ENCODE measurements around the gene NRCAM.

DNA sequence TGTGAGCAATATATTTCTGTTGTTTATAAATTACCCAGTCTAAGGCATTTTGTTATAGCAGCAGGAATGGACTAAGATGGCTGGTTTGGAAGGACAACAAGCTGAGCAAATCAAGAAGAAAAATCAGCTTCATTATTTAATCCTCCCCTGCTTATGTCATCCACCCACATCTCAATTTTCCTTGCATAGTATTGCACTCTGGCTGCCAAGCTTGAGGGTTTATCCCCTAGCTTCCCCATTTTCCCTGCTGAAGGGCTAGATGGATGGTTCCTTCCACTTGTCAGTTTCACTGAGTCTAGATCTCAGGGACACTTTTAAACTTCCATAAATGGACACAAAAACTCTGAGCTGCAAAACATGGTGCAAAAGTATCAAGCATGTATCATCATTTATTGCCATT is 250.9 kb downstream of the NRCAM start:
- TF ChIP-seq, protein P1, sequence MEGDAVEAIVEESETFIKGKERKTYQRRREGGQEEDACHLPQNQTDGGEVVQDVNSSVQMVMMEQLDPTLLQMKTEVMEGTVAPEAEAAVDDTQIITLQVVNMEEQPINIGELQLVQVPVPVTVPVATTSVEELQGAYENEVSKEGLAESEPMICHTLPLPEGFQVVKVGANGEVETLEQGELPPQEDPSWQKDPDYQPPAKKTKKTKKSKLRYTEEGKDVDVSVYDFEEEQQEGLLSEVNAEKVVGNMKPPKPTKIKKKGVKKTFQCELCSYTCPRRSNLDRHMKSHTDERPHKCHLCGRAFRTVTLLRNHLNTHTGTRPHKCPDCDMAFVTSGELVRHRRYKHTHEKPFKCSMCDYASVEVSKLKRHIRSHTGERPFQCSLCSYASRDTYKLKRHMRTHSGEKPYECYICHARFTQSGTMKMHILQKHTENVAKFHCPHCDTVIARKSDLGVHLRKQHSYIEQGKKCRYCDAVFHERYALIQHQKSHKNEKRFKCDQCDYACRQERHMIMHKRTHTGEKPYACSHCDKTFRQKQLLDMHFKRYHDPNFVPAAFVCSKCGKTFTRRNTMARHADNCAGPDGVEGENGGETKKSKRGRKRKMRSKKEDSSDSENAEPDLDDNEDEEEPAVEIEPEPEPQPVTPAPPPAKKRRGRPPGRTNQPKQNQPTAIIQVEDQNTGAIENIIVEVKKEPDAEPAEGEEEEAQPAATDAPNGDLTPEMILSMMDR (IDR thresholded peaks at IDR 0.05), result no peak
- no peak for TF ChIP-seq POLR2A (IDR thresholded peaks at IDR 0.05)

Data from adrenal gland (tissue), 5 donors.